MM.1S (cell line): Measurements from ENCODE around the gene ATP10D.

ENCODE experiments used
- EZH2 ChIP-seq: fragments of 300-600 bp; sonication (generic); optimal IDR thresholded peaks from 2 replicates; pipeline ENCODE3; 2017; ENCODE audit warnings: low read depth, mild to moderate bottlenecking, antibody characterized with exemption, low read length, mixed read lengths
- EZH2phosphoT487 ChIP-seq: fragments of 300-600 bp; sonication (generic); IDR thresholded peaks from 2 replicates; pipeline ENCODE4 v1.6.1; 2018; ENCODE audit warnings: antibody characterized with exemption, low read length
- TF ChIP-seq, protein P1 (sequence below): fragments of 300-600 bp; sonication (generic); IDR thresholded peaks from 2 replicates; pipeline ENCODE4 v1.5.1; 2016; ENCODE audit warnings: antibody characterized with exemption, low read length, mixed read lengths

DNA sequence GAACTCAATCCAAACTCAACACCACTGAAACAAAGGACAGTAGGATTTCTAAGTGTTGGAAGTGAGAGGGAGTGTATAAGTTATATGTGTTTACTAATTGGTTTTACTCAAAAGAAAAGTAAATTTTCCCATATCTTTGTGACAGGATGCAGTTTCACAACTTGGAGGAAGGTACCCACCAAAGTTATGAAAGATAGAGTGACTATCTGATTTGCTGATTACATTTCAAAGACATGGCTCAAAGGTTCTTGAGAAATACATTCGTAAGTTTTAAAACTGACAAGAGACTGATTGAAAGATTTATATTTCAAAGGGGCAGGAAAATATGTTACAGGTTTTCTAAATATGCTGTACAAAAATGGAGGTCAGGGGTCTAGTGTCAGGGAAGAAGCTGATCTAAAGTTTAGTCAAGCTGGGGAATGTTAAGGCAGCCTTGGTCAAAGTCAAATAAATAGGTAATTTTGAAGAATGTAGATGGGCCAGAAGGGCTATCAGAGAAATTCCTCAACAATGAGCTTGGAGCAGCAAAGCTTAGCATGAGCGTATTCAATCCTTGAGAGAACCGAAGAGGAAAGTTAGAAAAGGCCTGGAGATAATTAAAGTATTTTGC is 11.8 kb upstream of the ATP10D start:
- TF ChIP-seq, protein P1, sequence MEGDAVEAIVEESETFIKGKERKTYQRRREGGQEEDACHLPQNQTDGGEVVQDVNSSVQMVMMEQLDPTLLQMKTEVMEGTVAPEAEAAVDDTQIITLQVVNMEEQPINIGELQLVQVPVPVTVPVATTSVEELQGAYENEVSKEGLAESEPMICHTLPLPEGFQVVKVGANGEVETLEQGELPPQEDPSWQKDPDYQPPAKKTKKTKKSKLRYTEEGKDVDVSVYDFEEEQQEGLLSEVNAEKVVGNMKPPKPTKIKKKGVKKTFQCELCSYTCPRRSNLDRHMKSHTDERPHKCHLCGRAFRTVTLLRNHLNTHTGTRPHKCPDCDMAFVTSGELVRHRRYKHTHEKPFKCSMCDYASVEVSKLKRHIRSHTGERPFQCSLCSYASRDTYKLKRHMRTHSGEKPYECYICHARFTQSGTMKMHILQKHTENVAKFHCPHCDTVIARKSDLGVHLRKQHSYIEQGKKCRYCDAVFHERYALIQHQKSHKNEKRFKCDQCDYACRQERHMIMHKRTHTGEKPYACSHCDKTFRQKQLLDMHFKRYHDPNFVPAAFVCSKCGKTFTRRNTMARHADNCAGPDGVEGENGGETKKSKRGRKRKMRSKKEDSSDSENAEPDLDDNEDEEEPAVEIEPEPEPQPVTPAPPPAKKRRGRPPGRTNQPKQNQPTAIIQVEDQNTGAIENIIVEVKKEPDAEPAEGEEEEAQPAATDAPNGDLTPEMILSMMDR = no peak
- no peak for TF ChIP-seq EZH2
- TF ChIP-seq EZH2phosphoT487 = no peak
